Hepatocyte (in vitro differentiated cells): ENCODE results near the gene COP1. TPM values are rescaled to one million over a fixed set of nuclear protein-coding genes. Genes with fewer than 3 reads are reported as not detected.

ENCODE experiments used
- DNase-seq: peaks from one replicate; pipeline ENCODE4 v3.0.0-alpha.2; 2016; ENCODE audit warnings: low spot score
- H2AFZ ChIP-seq: fragments of 200-600 bp; sonication (generic); 2 replicates; pipeline ENCODE4 v1.6.0; 2016; ENCODE audit warnings: antibody characterized with exemption, mild to moderate bottlenecking
- H3K27ac ChIP-seq: fragments of 200-600 bp; sonication (generic); 2 replicates; pipeline ENCODE4 v1.5.1; 2016; ENCODE audit warnings: mild to moderate bottlenecking
- H3K27me3 ChIP-seq: fragments of 200-600 bp; sonication (generic); 2 replicates; pipeline ENCODE4 v1.6.1; 2016
- H3K36me3 ChIP-seq: fragments of 200-600 bp; sonication (generic); replicated peaks from 2 replicates; pipeline ENCODE4 v1.5.1; 2016; ENCODE audit warnings: low read depth; ENCODE audit not compliant: insufficient read depth
- H3K4me1 ChIP-seq: fragments of 200-600 bp; sonication (generic); 2 replicates; pipeline ENCODE4 v1.5.1; 2016; ENCODE audit warnings: mild to moderate bottlenecking, moderate library complexity; ENCODE audit not compliant: insufficient read depth
- H3K4me2 ChIP-seq: fragments of 200-600 bp; sonication (generic); 2 replicates; pipeline ENCODE4 v1.6.0; 2016
- H3K4me3 ChIP-seq: fragments of 200-600 bp; sonication (generic); 2 replicates; pipeline ENCODE4 v1.5.1; 2016; ENCODE audit warnings: mild to moderate bottlenecking
- H3K79me2 ChIP-seq: fragments of 200-600 bp; sonication (generic); 2 replicates; pipeline ENCODE4 v1.6.0; 2017; ENCODE audit warnings: mild to moderate bottlenecking
- H3K9me2 ChIP-seq: fragments of 200-600 bp; sonication (generic); replicated peaks from 2 replicates; pipeline ENCODE4 v1.6.0; 2017; ENCODE audit warnings: mild to moderate bottlenecking; ENCODE audit not compliant: insufficient read depth
- H3K9me3 ChIP-seq: fragments of 200-600 bp; sonication (generic); 2 replicates; pipeline ENCODE4 v1.5.1; 2016; ENCODE audit warnings: low read depth, mild to moderate bottlenecking
- H4K20me1 ChIP-seq: fragments of 200-600 bp; sonication (generic); 2 replicates; pipeline ENCODE4 v1.6.0; 2016; ENCODE audit warnings: mild to moderate bottlenecking; ENCODE audit not compliant: insufficient read depth, poor library complexity, severe bottlenecking
- CTCF ChIP-seq: fragments of 200-600 bp; sonication (generic); IDR thresholded peaks from 2 replicates; pipeline ENCODE4 v1.5.1; 2016; ENCODE audit warnings: antibody characterized with exemption, mild to moderate bottlenecking; ENCODE audit not compliant: poor library complexity
- EZH2 ChIP-seq: fragments of 200-600 bp; sonication (generic); IDR thresholded peaks from 2 replicates; pipeline ENCODE4 v1.6.1; 2016; ENCODE audit warnings: antibody characterized with exemption, mild to moderate bottlenecking, borderline replicate concordance
- EZH2phosphoT487 ChIP-seq: fragments of 200-600 bp; sonication (generic); IDR thresholded peaks from one replicate; pipeline ENCODE4 v1.6.1; 2018; ENCODE audit warnings: antibody characterized with exemption, mild to moderate bottlenecking, low read depth, moderate library complexity; ENCODE audit not compliant: unreplicated experiment, severe bottlenecking
- WGBS: methylation state at CpG from one replicate; pipeline ENCODE4 v1.1.6; 2016; ENCODE audit warnings: low lambda C conversion rate; ENCODE audit errors: missing lambda C conversion rate; 5-methylcytosine and 5-hydroxymethylcytosine counted together
- polyA plus RNA-seq: library from polyadenylated mRNA; unstranded; fragments of >200 nt; fragmentation: Nextera tagmentation; extraction: Ambion mirVana; gene quantifications from 2 replicates; pipeline ENCODE4 v1.2.1, GENCODE V29; 2016
- total RNA-seq: library from RNA; depleted of rRNA; stranded (reverse); fragments of >200 nt; gene quantifications from 2 replicates; pipeline ENCODE4 v1.2.3, GENCODE V29; 2014

The COP1 gene
- total and polyA plus RNA-seq, 2 experiments from 2014 or later = 63.0 to 65.9 TPM

GRCh38 chr1:175935166-175935565 lies 271.9 kb downstream of the COP1 start:
- TF ChIP-seq EZH2 (no peak), CTCF (no peak), EZH2phosphoT487 (no peak)
- DNase-seq = no peak
- no peaks in the 10 kb centered on the region for H3K79me2 ChIP-seq
- no peak overlapping the region for H3K4me2 ChIP-seq
- H2AFZ ChIP-seq = no peak overlapping the region
- H3K27me3 ChIP-seq = no peaks in the 10 kb centered on the region
- H3K4me3 ChIP-seq = no peak overlapping the region
- H3K36me3 ChIP-seq = no peaks in the 10 kb centered on the region
- no peaks in the 10 kb centered on the region for H3K9me2 ChIP-seq
- H3K27ac ChIP-seq = no peak overlapping the region
- no peaks in the 10 kb centered on the region for H3K9me3 ChIP-seq
- H3K4me1 ChIP-seq = no peaks in the 10 kb centered on the region
- WGBS = 97% methylated on average over 3 of the region's 3 CpGs
- no peaks in the 10 kb centered on the region for H4K20me1 ChIP-seq

- DNase-seq = no peak
- H3K36me3 ChIP-seq = no peaks in the 10 kb centered on the region
- H4K20me1 ChIP-seq = no peaks in the 10 kb centered on the region
- H3K9me3 ChIP-seq = no peaks in the 10 kb centered on the region
- H3K27ac ChIP-seq = no peak overlapping the region
- H3K4me3 ChIP-seq = no peak overlapping the region
- WGBS = 87% methylated on average over 3 of the region's 3 CpGs
- H3K79me2 ChIP-seq = no peaks in the 10 kb centered on the region
- no peak overlapping the region for H2AFZ ChIP-seq
- H3K9me2 ChIP-seq = no peaks in the 10 kb centered on the region
- no peaks in the 10 kb centered on the region for H3K27me3 ChIP-seq
- H3K4me2 ChIP-seq = no peak overlapping the region
- no peaks in the 10 kb centered on the region for H3K4me1 ChIP-seq
- no peak for TF ChIP-seq EZH2
- TF ChIP-seq CTCF = no peak
- no peak for TF ChIP-seq EZH2phosphoT487
These were observed 273.3 kb downstream of the COP1 start for GRCh38 chr1:175933801-175934200.

GRCh38 chr1:175927944-175928343 lies 279.1 kb downstream of the COP1 start:
- H3K36me3 ChIP-seq = no peaks in the 10 kb centered on the region

More at GRCh38 chr1:175927944-175928343, 279.1 kb downstream of the COP1 start:
- H3K4me1 ChIP-seq = no peaks in the 10 kb centered on the region
- no peak overlapping the region for H2AFZ ChIP-seq
- no peaks in the 10 kb centered on the region for H4K20me1 ChIP-seq
- no peak for DNase-seq
- no peak overlapping the region for H3K27ac ChIP-seq
- H3K9me3 ChIP-seq = no peaks in the 10 kb centered on the region
- H3K79me2 ChIP-seq = no peaks in the 10 kb centered on the region
- TF ChIP-seq EZH2 = no peak
- TF ChIP-seq CTCF = no peak
- TF ChIP-seq EZH2phosphoT487 = no peak
- no peaks in the 10 kb centered on the region for H3K9me2 ChIP-seq
- no peak overlapping the region for H3K4me2 ChIP-seq
- 100% methylated on average over 1 of the region's 1 CpG for WGBS
- H3K4me3 ChIP-seq = no peak overlapping the region
- H3K27me3 ChIP-seq = no peaks in the 10 kb centered on the region
